HepG2 (cell line): ENCODE measurements around the gene ZNF134. TPM values are rescaled to one million over a fixed set of nuclear protein-coding genes. Genes with fewer than 3 reads are reported as not detected.

Experiments used
- BHLHE40 ChIP-seq: IDR thresholded peaks from 2 replicates; pipeline ENCODE4 v1.6.1; 2011; ENCODE audit warnings: low read length, improper control_type of control experiment
- CBX1 ChIP-seq: IDR thresholded peaks from one replicate; pipeline ENCODE4 v1.6.1; 2016; ENCODE audit warnings: antibody characterized with exemption, low read depth
- CSRNP2 ChIP-seq: sonication (generic); formaldehyde crosslinking; conservative IDR thresholded peaks from 2 replicates; pipeline ENCODE4 v1.8.0; 2022; ENCODE audit warnings: low read depth, missing genetic modification reagents
- CTCF ChIP-seq: sonication (generic); formaldehyde crosslinking; IDR thresholded peaks from 2 replicates; pipeline ENCODE4 v1.5.0; 2020; ENCODE audit warnings: mild to moderate bottlenecking, missing genetic modification reagents, moderate library complexity
- HHEX ChIP-seq: IDR thresholded peaks from 2 replicates; pipeline ENCODE4 v1.6.1; 2016; ENCODE audit warnings: control low read depth
- MXD3 ChIP-seq: IDR thresholded peaks from 2 replicates; pipeline ENCODE4 v1.6.1; 2016; ENCODE audit warnings: mild to moderate bottlenecking, missing biosample characterization, missing genetic modification reagents
- POGZ ChIP-seq: sonication (generic); formaldehyde crosslinking; IDR thresholded peaks from 2 replicates; pipeline ENCODE4 v1.4.0; 2020; ENCODE audit warnings: mild to moderate bottlenecking, missing genetic modification reagents
- PRMT3 ChIP-seq: sonication (generic); formaldehyde crosslinking; IDR thresholded peaks from 2 replicates; pipeline ENCODE4 v1.8.1; 2022; ENCODE audit warnings: low read depth, mild to moderate bottlenecking, moderate library complexity, missing genetic modification reagents, borderline replicate concordance
- SRSF1 ChIP-seq: fragments of 200-400 bp; formaldehyde crosslinking; optimal IDR thresholded peaks from 2 replicates; pipeline ENCODE3; 2017; ENCODE audit warnings: mild to moderate bottlenecking, low read depth, low read length, moderate library complexity
- TOPORS ChIP-seq: sonication (generic); formaldehyde crosslinking; IDR thresholded peaks from 2 replicates; pipeline ENCODE4 v1.8.0; 2023; ENCODE audit warnings: mild to moderate bottlenecking, missing genetic modification reagents
- TP53 ChIP-seq: sonication (generic); formaldehyde crosslinking; conservative IDR thresholded peaks from 2 replicates; pipeline ENCODE4 v1.4.0; 2020; ENCODE audit warnings: missing genetic modification reagents
- U2AF2 ChIP-seq: fragments of 200-400 bp; formaldehyde crosslinking; IDR thresholded peaks from 2 replicates; pipeline ENCODE4 v1.6.1; 2017; ENCODE audit warnings: low read depth, mild to moderate bottlenecking, low read length
- ZEB1 ChIP-seq: IDR thresholded peaks from 2 replicates; pipeline ENCODE4 v1.6.1; 2012; ENCODE audit warnings: mild to moderate bottlenecking, low read depth, inconsistent platforms; ENCODE audit not compliant: insufficient replicate concordance
- ZFP91 ChIP-seq: sonication (generic); formaldehyde crosslinking; IDR thresholded peaks from 2 replicates; pipeline ENCODE4 v1.9.0; 2022; ENCODE audit warnings: missing genetic modification reagents, mild to moderate bottlenecking, borderline replicate concordance
- ZFYVE20 ChIP-seq: sonication (generic); formaldehyde crosslinking; IDR thresholded peaks from 2 replicates; pipeline ENCODE4 v1.8.0; 2023; ENCODE audit warnings: low read depth, mild to moderate bottlenecking, moderate library complexity, missing genetic modification reagents, borderline replicate concordance
- ZKSCAN1 ChIP-seq: fragments of 150-350 bp; IDR thresholded peaks from 2 replicates; pipeline ENCODE4 v1.6.1; 2014; ENCODE audit warnings: low read length
- ZNF280D ChIP-seq: sonication (generic); formaldehyde crosslinking; IDR thresholded peaks from 2 replicates; pipeline ENCODE4 v1.5.1; 2020; ENCODE audit warnings: mild to moderate bottlenecking, missing genetic modification reagents
- ZNF3 ChIP-seq: IDR thresholded peaks from 2 replicates; pipeline ENCODE4 v1.7.0; 2017; ENCODE audit warnings: inconsistent platforms
- ZNF800 ChIP-seq: sonication (generic); formaldehyde crosslinking; IDR thresholded peaks from 2 replicates; pipeline ENCODE4 v1.4.0; 2020; ENCODE audit warnings: missing genetic modification reagents
- polyA plus RNA-seq, 8 experiments: library from polyadenylated mRNA; depleted of rRNA in 3 of 8; stranded (reverse) in 7 of 8; unstranded in 1 of 8; fragments of >200 nt; fragmentation: Illumina TruSeq in 4 of 8; extraction: Trizol in 4 of 8; gene quantifications; 2 replicates each; pipeline versions ENCODE4 v1.2.1 to v1.2.3, GENCODE V29; 2011 to 2016; ENCODE audit warnings: low read depth in 4 of 8, missing spikeins in 1 of 8, mixed read lengths in 1 of 8; ENCODE audit not compliant: insufficient read depth in 1 of 8
- total RNA-seq, 5 experiments: library from RNA; depleted of rRNA; stranded (reverse); fragments of >200 nt; fragmentation: Illumina TruSeq; extraction: Trizol; gene quantifications; 2 replicates each; pipeline ENCODE4 v1.2.3, GENCODE V29; 2016; ENCODE audit warnings: low read depth in 1 of 5

The ZNF134 gene
- total and polyA plus RNA-seq, 2 of the 13 experiments (the other 11 are each of a cell fraction or from before 2014, with no cell fraction given) = 6.8 to 17.1 TPM

- TF ChIP-seq ZNF280D (peak; percentile 99), ZNF800 (CRISPR knock-in tag) (no peak), TOPORS (CRISPR knock-in tag) (peak; percentile 85), CTCF (CRISPR knock-in tag) (no peak), HHEX (CRISPR knock-in tag) (no peak), U2AF2 (no peak), POGZ (CRISPR knock-in tag) (no peak), TP53 (CRISPR knock-in tag) (no peak), CSRNP2 (CRISPR knock-in tag) (no peak), ZNF3 (no peak), BHLHE40 (no peak), ZFYVE20 (CRISPR knock-in tag) (no peak), PRMT3 (CRISPR knock-in tag) (no peak), SRSF1 (no peak), ZKSCAN1 (peak; percentile 32; the same call in 1 of the 2 replicates), MXD3 (CRISPR knock-in tag) (no peak), ZFP91 (no peak), ZEB1 (no peak), CBX1 (peak; percentile 79)
Measured at GRCh38 chr19:57566396-57567265, 47.4 kb upstream of the ZNF134 start (continued).
